HepG2 (cell line): ENCODE results near the gene MYOM1. TPM values are rescaled to one million over a fixed set of nuclear protein-coding genes. Genes with fewer than 3 reads are reported as not detected.

ENCODE experiments used
- MYC ChIP-seq: sonication (generic); formaldehyde crosslinking; IDR thresholded peaks from 2 replicates; pipeline ENCODE4 v1.9.0; 2021; ENCODE audit warnings: missing genetic modification reagents, borderline replicate concordance
- NR2C2 ChIP-seq: sonication (generic); formaldehyde crosslinking; IDR thresholded peaks from 2 replicates; pipeline ENCODE4 v1.4.0; 2020; ENCODE audit warnings: missing genetic modification reagents, mild to moderate bottlenecking, moderate library complexity, borderline replicate concordance
- NR2F6 ChIP-seq, 2 experiments: IDR thresholded peaks; 2 replicates each; pipeline ENCODE4 v1.6.1; 2016; ENCODE audit warnings: antibody characterized with exemption in 1 of 2, mild to moderate bottlenecking in 1 of 2
- PRMT3 ChIP-seq: sonication (generic); formaldehyde crosslinking; IDR thresholded peaks from 2 replicates; pipeline ENCODE4 v1.8.1; 2022; ENCODE audit warnings: low read depth, mild to moderate bottlenecking, moderate library complexity, missing genetic modification reagents, borderline replicate concordance
- SRF ChIP-seq: IDR thresholded peaks from 2 replicates; pipeline ENCODE4 v1.6.1; 2011; ENCODE audit warnings: mild to moderate bottlenecking, low read depth, low read length, moderate library complexity
- YEATS2 ChIP-seq: sonication (generic); formaldehyde crosslinking; IDR thresholded peaks from 2 replicates; pipeline ENCODE4 v1.4.0; 2020; ENCODE audit warnings: missing genetic modification reagents, borderline replicate concordance
- ZFP36 ChIP-seq: fragments of 150-350 bp; IDR thresholded peaks from 2 replicates; pipeline ENCODE4 v1.6.1; 2018; ENCODE audit warnings: borderline replicate concordance, low read length, low read depth; ENCODE audit not compliant: partially characterized antibody
- ZFP41 ChIP-seq: sonication (generic); formaldehyde crosslinking; IDR thresholded peaks from 2 replicates; pipeline ENCODE4 v1.4.0; 2020; ENCODE audit warnings: mild to moderate bottlenecking, missing genetic modification reagents, borderline replicate concordance
- ZNF143 ChIP-seq: sonication (generic); formaldehyde crosslinking; IDR thresholded peaks from 2 replicates; pipeline ENCODE4 v1.4.0; 2020; ENCODE audit warnings: missing genetic modification reagents
- ZNF235 ChIP-seq: sonication (generic); formaldehyde crosslinking; IDR thresholded peaks from 2 replicates; pipeline ENCODE4 v1.8.1; 2023; ENCODE audit warnings: mild to moderate bottlenecking, missing genetic modification reagents, borderline replicate concordance
- ZNF547 ChIP-seq: sonication (generic); formaldehyde crosslinking; IDR thresholded peaks from 2 replicates; pipeline ENCODE4 v1.5.1; 2020; ENCODE audit warnings: mild to moderate bottlenecking, missing genetic modification reagents
- ZNF674 ChIP-seq: sonication (generic); formaldehyde crosslinking; IDR thresholded peaks from 2 replicates; pipeline ENCODE4 v1.5.0; 2020; ENCODE audit warnings: low read depth, mild to moderate bottlenecking, missing genetic modification reagents
- ZSCAN12 ChIP-seq: sonication (generic); formaldehyde crosslinking; IDR thresholded peaks from 2 replicates; pipeline ENCODE4 v1.9.0; 2021; ENCODE audit warnings: mild to moderate bottlenecking, missing genetic modification reagents
- ZSCAN20 ChIP-seq: sonication (generic); formaldehyde crosslinking; IDR thresholded peaks from 2 replicates; pipeline ENCODE4 v1.4.0; 2020; ENCODE audit warnings: missing genetic modification reagents, mild to moderate bottlenecking, borderline replicate concordance
- polyA plus RNA-seq, 8 experiments: library from polyadenylated mRNA; depleted of rRNA in 3 of 8; stranded (reverse) in 7 of 8; unstranded in 1 of 8; fragments of >200 nt; fragmentation: Illumina TruSeq in 4 of 8; extraction: Trizol in 4 of 8; gene quantifications; 2 replicates each; pipeline versions ENCODE4 v1.2.1 to v1.2.3, GENCODE V29; 2011 to 2016; ENCODE audit warnings: low read depth in 4 of 8, missing spikeins in 1 of 8, mixed read lengths in 1 of 8; ENCODE audit not compliant: insufficient read depth in 1 of 8
- total RNA-seq, 5 experiments: library from RNA; depleted of rRNA; stranded (reverse); fragments of >200 nt; fragmentation: Illumina TruSeq; extraction: Trizol; gene quantifications; 2 replicates each; pipeline ENCODE4 v1.2.3, GENCODE V29; 2016; ENCODE audit warnings: low read depth in 1 of 5
- TF ChIP-seq, protein P1 (sequence below): sonication (generic); formaldehyde crosslinking; IDR thresholded peaks from 2 replicates; pipeline ENCODE4 v1.9.0; 2022; ENCODE audit warnings: missing genetic modification reagents, mild to moderate bottlenecking, borderline replicate concordance
- TF ChIP-seq, protein P2 (sequence below): sonication (generic); formaldehyde crosslinking; IDR thresholded peaks from 2 replicates; pipeline ENCODE4 v1.5.0; 2020; ENCODE audit warnings: missing genetic modification reagents
- TF ChIP-seq, protein P3 (sequence below): sonication (generic); formaldehyde crosslinking; IDR thresholded peaks from 2 replicates; pipeline ENCODE4 v1.5.1; 2020; ENCODE audit warnings: mild to moderate bottlenecking, missing genetic modification reagents, moderate library complexity
- TF ChIP-seq, protein P4 (sequence below): sonication (generic); formaldehyde crosslinking; IDR thresholded peaks from 2 replicates; pipeline ENCODE4 v1.4.0; 2020; ENCODE audit warnings: missing genetic modification reagents

MYOM1 gene
- total and polyA plus RNA-seq, 2 of the 13 experiments (the other 11 are each of a cell fraction or from before 2014, with no cell fraction given) = 0.46 to 0.98 TPM

DNA sequence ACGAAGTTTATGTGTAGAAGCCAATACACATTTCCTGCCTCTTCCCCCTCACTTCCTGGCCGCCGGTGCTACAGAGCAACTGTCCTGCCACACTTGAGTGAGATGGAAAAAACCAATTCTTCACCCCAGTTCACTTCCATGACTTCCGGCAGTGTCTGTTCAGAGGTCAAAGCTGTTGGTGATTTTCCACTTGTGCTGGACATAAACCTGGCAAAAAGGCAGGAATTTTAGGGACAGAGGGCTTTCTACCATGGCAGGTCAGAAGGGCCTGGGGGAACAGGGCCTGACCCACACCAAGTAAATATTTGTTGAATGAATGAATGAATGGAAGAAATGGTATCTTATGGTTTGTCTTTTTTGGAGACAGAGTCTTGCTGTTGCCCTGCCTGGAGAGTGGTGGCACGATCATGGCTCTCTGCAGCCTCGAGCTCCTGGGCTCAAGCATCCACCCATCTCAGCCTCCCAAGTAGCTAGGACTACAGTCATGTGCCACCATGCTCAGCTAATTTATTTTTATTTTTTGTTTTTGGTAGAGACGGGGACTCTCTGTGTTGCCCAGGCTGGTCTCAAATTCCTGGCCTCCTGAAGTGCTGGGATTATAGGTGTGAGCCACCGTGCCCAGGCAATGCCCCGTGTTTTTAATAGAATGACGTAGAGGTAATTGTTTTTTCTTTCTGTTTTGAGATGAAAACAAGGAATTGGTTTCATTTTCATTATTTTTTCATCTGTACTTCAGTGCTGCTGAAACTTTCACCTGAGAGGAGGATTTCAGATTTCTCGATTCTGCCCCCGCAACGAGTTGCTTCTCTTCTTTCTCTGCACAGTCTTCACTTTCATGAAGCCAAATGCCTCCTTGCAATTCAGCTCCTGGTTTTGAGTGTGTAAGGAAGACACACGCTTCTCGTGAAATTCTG is 158.8 kb downstream of the MYOM1 start (continued):
- TF ChIP-seq, protein P1, sequence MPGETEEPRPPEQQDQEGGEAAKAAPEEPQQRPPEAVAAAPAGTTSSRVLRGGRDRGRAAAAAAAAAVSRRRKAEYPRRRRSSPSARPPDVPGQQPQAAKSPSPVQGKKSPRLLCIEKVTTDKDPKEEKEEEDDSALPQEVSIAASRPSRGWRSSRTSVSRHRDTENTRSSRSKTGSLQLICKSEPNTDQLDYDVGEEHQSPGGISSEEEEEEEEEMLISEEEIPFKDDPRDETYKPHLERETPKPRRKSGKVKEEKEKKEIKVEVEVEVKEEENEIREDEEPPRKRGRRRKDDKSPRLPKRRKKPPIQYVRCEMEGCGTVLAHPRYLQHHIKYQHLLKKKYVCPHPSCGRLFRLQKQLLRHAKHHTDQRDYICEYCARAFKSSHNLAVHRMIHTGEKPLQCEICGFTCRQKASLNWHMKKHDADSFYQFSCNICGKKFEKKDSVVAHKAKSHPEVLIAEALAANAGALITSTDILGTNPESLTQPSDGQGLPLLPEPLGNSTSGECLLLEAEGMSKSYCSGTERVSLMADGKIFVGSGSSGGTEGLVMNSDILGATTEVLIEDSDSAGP = peak; percentile 22; the same call in 1 of the 2 replicates
- TF ChIP-seq ZSCAN12 (CRISPR knock-in tag) (no peak), ZSCAN20 (CRISPR knock-in tag) (no peak), ZFP36 (no peak), YEATS2 (peak; percentile 35; the same call in 1 of the 2 replicates), PRMT3 (CRISPR knock-in tag) (no peak), ZFP41 (CRISPR knock-in tag) (no peak), SRF (no peak), ZNF143 (CRISPR knock-in tag) (no peak), NR2C2 (CRISPR knock-in tag) (peak; percentile 77), ZNF235 (CRISPR knock-in tag) (no peak), MYC (peak; percentile 59; the same call in 1 of the 2 replicates), ZNF674 (CRISPR knock-in tag) (no peak), NR2F6 (IDR thresholded peaks at IDR 0.05) (peak; percentile 96), NR2F6 (CRISPR knock-in tag; IDR thresholded peaks at IDR 0.05) (peak; percentile 96), ZNF547 (CRISPR knock-in tag) (no peak; the same call in 1 of the 2 replicates)
- TF ChIP-seq, protein P2, sequence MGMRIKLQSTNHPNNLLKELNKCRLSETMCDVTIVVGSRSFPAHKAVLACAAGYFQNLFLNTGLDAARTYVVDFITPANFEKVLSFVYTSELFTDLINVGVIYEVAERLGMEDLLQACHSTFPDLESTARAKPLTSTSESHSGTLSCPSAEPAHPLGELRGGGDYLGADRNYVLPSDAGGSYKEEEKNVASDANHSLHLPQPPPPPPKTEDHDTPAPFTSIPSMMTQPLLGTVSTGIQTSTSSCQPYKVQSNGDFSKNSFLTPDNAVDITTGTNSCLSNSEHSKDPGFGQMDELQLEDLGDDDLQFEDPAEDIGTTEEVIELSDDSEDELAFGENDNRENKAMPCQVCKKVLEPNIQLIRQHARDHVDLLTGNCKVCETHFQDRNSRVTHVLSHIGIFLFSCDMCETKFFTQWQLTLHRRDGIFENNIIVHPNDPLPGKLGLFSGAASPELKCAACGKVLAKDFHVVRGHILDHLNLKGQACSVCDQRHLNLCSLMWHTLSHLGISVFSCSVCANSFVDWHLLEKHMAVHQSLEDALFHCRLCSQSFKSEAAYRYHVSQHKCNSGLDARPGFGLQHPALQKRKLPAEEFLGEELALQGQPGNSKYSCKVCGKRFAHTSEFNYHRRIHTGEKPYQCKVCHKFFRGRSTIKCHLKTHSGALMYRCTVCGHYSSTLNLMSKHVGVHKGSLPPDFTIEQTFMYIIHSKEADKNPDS (CRISPR knock-in tag) = no peak
- TF ChIP-seq, protein P3, sequence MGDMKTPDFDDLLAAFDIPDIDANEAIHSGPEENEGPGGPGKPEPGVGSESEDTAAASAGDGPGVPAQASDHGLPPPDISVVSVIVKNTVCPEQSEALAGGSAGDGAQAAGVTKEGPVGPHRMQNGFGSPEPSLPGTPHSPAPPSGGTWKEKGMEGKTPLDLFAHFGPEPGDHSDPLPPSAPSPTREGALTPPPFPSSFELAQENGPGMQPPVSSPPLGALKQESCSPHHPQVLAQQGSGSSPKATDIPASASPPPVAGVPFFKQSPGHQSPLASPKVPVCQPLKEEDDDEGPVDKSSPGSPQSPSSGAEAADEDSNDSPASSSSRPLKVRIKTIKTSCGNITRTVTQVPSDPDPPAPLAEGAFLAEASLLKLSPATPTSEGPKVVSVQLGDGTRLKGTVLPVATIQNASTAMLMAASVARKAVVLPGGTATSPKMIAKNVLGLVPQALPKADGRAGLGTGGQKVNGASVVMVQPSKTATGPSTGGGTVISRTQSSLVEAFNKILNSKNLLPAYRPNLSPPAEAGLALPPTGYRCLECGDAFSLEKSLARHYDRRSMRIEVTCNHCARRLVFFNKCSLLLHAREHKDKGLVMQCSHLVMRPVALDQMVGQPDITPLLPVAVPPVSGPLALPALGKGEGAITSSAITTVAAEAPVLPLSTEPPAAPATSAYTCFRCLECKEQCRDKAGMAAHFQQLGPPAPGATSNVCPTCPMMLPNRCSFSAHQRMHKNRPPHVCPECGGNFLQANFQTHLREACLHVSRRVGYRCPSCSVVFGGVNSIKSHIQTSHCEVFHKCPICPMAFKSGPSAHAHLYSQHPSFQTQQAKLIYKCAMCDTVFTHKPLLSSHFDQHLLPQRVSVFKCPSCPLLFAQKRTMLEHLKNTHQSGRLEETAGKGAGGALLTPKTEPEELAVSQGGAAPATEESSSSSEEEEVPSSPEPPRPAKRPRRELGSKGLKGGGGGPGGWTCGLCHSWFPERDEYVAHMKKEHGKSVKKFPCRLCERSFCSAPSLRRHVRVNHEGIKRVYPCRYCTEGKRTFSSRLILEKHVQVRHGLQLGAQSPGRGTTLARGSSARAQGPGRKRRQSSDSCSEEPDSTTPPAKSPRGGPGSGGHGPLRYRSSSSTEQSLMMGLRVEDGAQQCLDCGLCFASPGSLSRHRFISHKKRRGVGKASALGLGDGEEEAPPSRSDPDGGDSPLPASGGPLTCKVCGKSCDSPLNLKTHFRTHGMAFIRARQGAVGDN (CRISPR knock-in tag) = peak; percentile 73
- TF ChIP-seq, protein P4, sequence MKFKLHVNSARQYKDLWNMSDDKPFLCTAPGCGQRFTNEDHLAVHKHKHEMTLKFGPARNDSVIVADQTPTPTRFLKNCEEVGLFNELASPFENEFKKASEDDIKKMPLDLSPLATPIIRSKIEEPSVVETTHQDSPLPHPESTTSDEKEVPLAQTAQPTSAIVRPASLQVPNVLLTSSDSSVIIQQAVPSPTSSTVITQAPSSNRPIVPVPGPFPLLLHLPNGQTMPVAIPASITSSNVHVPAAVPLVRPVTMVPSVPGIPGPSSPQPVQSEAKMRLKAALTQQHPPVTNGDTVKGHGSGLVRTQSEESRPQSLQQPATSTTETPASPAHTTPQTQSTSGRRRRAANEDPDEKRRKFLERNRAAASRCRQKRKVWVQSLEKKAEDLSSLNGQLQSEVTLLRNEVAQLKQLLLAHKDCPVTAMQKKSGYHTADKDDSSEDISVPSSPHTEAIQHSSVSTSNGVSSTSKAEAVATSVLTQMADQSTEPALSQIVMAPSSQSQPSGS (CRISPR knock-in tag) = no peak
